Panc1 (cell line): Measurements from ENCODE around the gene KCNMB3. TPM values are rescaled to one million over a fixed set of nuclear protein-coding genes. Genes with fewer than 3 reads are reported as not detected.

Source experiments
- ATAC-seq: fragments of 200-7000 bp; cut with Tn5 transposase; 2 replicates; pipeline ENCODE4 v1.9.1; 2020; ENCODE audit warnings: mild to moderate bottlenecking, moderate library complexity
- BruUV-seq: library from RNA; stranded (reverse); fragments of 400-500 nt; replicated peaks from 2 replicates; lab custom pipeline; 2021; lab: Mats Ljungman, UMichigan
- CTCF ChIA-PET: fragments of 300-600 bp; sonication (Branson Sonifier 250); formaldehyde crosslinking; loops from one replicate; lab custom pipeline; 2022; ENCODE audit warnings: antibody characterized with exemption; lab: Charles Lee
- POLR2A ChIA-PET: fragments of 300-600 bp; sonication (Branson Sonifier 250); formaldehyde crosslinking; loops from one replicate; lab custom pipeline; 2022; ENCODE audit warnings: antibody characterized with exemption; lab: Charles Lee
- DNase-seq: peaks from one replicate; pipeline ENCODE4 v3.0.0-alpha.2; 2010; ENCODE audit warnings: low read depth, low spot score
- H3K27ac ChIP-seq: 2 replicates; pipeline ENCODE4 v1.5.1; 2011; ENCODE audit warnings: mild to moderate bottlenecking, low read length, inconsistent platforms
- H3K27me3 ChIP-seq: fragments of 200-500 bp; sonication (Bioruptor generic); 2 replicates; pipeline ENCODE4 v1.6.0; 2014; ENCODE audit warnings: low read length, inconsistent platforms; ENCODE audit not compliant: control insufficient read depth, insufficient read depth
- H3K36me3 ChIP-seq: fragments of 200-500 bp; sonication (Bioruptor generic); 2 replicates; pipeline ENCODE4 v1.5.1; 2014; ENCODE audit warnings: inconsistent platforms, mild to moderate bottlenecking, low read length, moderate library complexity; ENCODE audit not compliant: control insufficient read depth, insufficient read depth
- H3K4me1 ChIP-seq: 2 replicates; pipeline ENCODE4 v1.5.1; 2011; ENCODE audit warnings: inconsistent platforms, mild to moderate bottlenecking, low read length, moderate library complexity; ENCODE audit not compliant: control insufficient read depth, insufficient read depth
- H3K4me3 ChIP-seq, 2 experiments: 2 replicates each; pipeline ENCODE4 v1.5.1; 2011 to 2012; ENCODE audit warnings: low read depth in 2 of 2, low read length in 2 of 2, mild to moderate bottlenecking in 2 of 2, inconsistent platforms in 1 of 2, moderate library complexity in 1 of 2
- H3K9me3 ChIP-seq: fragments of 200-500 bp; sonication (Bioruptor generic); 2 replicates; pipeline ENCODE4 v1.5.1; 2014; ENCODE audit warnings: low read depth, mild to moderate bottlenecking, inconsistent platforms, low read length, moderate library complexity; ENCODE audit not compliant: control insufficient read depth, insufficient read depth
- CTCF ChIP-seq: fragments of 450-650 bp; IDR thresholded peaks from 2 replicates; pipeline ENCODE4 v1.5.1; 2017; ENCODE audit warnings: mild to moderate bottlenecking
- POLR2AphosphoS5 ChIP-seq: IDR thresholded peaks from 2 replicates; pipeline ENCODE4 v1.6.1; 2012; ENCODE audit warnings: mild to moderate bottlenecking, low read depth, low read length, moderate library complexity
- SIN3A ChIP-seq: IDR thresholded peaks from 2 replicates; pipeline ENCODE4 v1.6.1; 2012; ENCODE audit warnings: low read depth, mild to moderate bottlenecking, low read length, moderate library complexity, borderline replicate concordance; ENCODE audit not compliant: insufficient read depth
- TCF7L2 ChIP-seq: IDR thresholded peaks from 2 replicates; pipeline ENCODE4 v1.6.1; 2011; ENCODE audit warnings: mild to moderate bottlenecking, low read depth, low read length, inconsistent platforms
- in situ Hi-C: cut with HindIII; loops from 2 replicates; pipeline ENCODE4 v1.10.0; 2016; ENCODE audit warnings: low sequenced_read_pairs, low pct_unique_long_range_greater_than_20kb
- intact Hi-C: fragments of 100-400 bp; cut with micrococcal nuclease; formaldehyde crosslinking; loops from one replicate; pipeline ENCODE4 v1.10.0; 2022; ENCODE audit not compliant: unreplicated experiment
- total RNA-seq: library from RNA; stranded (reverse); gene quantifications from one replicate; pipeline ENCODE4 v1.2.1, GENCODE V29; 2021; ENCODE audit not compliant: unreplicated experiment
- TF ChIP-seq, protein P1 (sequence below), 2 experiments: IDR thresholded peaks; 2 replicates each; pipeline ENCODE4 v1.6.1; 2011 to 2012; ENCODE audit warnings: low read depth in 2 of 2, control low read depth in 1 of 2, low read length in 1 of 2, mild to moderate bottlenecking in 1 of 2, moderate library complexity in 1 of 2; ENCODE audit not compliant: insufficient read depth in 1 of 2

KCNMB3 gene
- total RNA-seq, 1 experiment from 2014 or later: 5.8 TPM

DNA sequence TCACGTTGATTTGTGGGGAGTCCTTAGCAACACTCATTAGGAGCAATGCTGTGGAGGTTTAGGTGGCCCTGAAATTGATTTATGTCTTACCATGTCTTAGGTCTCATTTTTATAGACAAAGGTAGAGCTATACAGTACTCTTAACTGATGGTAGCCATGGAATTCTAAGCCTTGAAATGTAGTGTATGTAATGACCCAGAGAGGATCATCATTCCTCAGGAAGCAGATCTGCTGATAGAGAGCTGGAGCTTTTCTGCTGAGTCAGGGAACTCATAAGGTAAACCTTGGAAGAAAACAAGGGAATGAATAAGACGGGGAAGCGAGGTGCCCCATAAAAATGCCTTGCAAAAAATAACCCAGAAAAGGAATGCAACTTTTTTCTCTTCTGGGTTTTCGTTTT, 37.9 kb upstream of the KCNMB3 start:
- in situ Hi-C loops (no loop called here), intact Hi-C loops (no loop called here)
- no peaks in the 10 kb centered on the region; the same call in 1 of the 2 replicates for H3K27me3 ChIP-seq
- ChIA-PET POLR2A (interaction anchor here (0.5 kb wide), 1 partner anchor 857 kb away, joined by 3 read pairs; no protein-coding TSS in a partner anchor), CTCF (no interaction called here)
- TF ChIP-seq SIN3A: no peak
- TF ChIP-seq TCF7L2: no peak
- TF ChIP-seq, protein P1, sequence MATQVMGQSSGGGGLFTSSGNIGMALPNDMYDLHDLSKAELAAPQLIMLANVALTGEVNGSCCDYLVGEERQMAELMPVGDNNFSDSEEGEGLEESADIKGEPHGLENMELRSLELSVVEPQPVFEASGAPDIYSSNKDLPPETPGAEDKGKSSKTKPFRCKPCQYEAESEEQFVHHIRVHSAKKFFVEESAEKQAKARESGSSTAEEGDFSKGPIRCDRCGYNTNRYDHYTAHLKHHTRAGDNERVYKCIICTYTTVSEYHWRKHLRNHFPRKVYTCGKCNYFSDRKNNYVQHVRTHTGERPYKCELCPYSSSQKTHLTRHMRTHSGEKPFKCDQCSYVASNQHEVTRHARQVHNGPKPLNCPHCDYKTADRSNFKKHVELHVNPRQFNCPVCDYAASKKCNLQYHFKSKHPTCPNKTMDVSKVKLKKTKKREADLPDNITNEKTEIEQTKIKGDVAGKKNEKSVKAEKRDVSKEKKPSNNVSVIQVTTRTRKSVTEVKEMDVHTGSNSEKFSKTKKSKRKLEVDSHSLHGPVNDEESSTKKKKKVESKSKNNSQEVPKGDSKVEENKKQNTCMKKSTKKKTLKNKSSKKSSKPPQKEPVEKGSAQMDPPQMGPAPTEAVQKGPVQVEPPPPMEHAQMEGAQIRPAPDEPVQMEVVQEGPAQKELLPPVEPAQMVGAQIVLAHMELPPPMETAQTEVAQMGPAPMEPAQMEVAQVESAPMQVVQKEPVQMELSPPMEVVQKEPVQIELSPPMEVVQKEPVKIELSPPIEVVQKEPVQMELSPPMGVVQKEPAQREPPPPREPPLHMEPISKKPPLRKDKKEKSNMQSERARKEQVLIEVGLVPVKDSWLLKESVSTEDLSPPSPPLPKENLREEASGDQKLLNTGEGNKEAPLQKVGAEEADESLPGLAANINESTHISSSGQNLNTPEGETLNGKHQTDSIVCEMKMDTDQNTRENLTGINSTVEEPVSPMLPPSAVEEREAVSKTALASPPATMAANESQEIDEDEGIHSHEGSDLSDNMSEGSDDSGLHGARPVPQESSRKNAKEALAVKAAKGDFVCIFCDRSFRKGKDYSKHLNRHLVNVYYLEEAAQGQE (IDR thresholded peaks at IDR 0.05; ENCODE audit: insufficient read depth in 1 of 2, low read depth in 2 of 2, low read length in 1 of 2): no peak
- TF ChIP-seq CTCF: no peak
- TF ChIP-seq POLR2AphosphoS5: no peak
- H3K36me3 ChIP-seq: no peaks in the 10 kb centered on the region
- no peaks in the 10 kb centered on the region for H3K4me1 ChIP-seq
- no peak overlapping the region for H3K27ac ChIP-seq
- no peak overlapping the region for H3K4me3 ChIP-seq
- no peaks in the 10 kb centered on the region for H3K9me3 ChIP-seq
- DNase-seq: no peak
- ATAC-seq: no peak
- BruUV-seq: no TSS peak

DNA sequence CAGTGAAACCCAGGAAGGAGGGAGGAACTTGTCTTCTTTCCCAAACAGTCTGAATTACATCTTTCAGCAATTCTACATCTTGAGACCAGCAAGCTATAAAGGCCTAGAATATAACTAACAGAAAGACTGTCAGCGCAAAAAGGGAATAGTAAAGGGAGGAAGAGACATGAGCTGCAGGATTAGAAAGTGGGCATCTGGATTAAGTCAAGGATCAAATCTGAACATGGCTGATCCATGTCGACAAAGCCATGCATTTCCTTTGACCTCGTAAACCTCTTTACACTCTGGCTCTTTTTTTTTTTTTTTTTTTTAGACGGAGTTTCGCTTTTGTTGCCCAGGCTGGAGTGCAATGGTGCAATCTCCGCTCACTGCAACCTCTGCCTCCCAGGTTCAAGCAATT, 35.4 kb upstream of the KCNMB3 start:
- ChIA-PET CTCF (no interaction called here), POLR2A (interaction anchor here (0.5 kb wide), 1 partner anchor 11 kb away, joined by 6 read pairs; no protein-coding TSS in a partner anchor)
- no peaks in the 10 kb centered on the region; the same call in 1 of the 2 replicates for H3K27me3 ChIP-seq
- intact Hi-C loops (no loop called here), in situ Hi-C loops (no loop called here)
- ATAC-seq (no peak), DNase-seq (no peak)
- TF ChIP-seq POLR2AphosphoS5 (no peak), TCF7L2 (no peak), CTCF (no peak), SIN3A (no peak)
- TF ChIP-seq, protein P1 (IDR thresholded peaks at IDR 0.05; ENCODE audit: insufficient read depth in 1 of 2, low read depth in 2 of 2, low read length in 1 of 2): no peak
- H3K36me3 ChIP-seq: no peaks in the 10 kb centered on the region
- H3K27ac ChIP-seq: no peak overlapping the region
- H3K4me3 ChIP-seq: no peak overlapping the region
- H3K9me3 ChIP-seq: no peaks in the 10 kb centered on the region
- H3K4me1 ChIP-seq: no peaks in the 10 kb centered on the region
- BruUV-seq: no TSS peak
